Astrocyte of the hippocampus (primary cell): ENCODE data around the gene KLHL5.
A peak's percentile ranks its signal among the peaks of the same experiment; 100 is the strongest.
"Not testable (repeated sequence)": the region's sequence is repeated elsewhere in the genome, so short reads cannot be mapped to it uniquely, and the experiment has no call there.

Experiments used
- DNase-seq: peaks from one replicate; pipeline ENCODE4 v3.0.0; 2011; ENCODE audit warnings: low read depth, low spot score

The KLHL5 gene

GRCh38 chr4:39097290-39097689, 35.3 kb downstream of the KLHL5 start:
- no peak for DNase-seq

DNA sequence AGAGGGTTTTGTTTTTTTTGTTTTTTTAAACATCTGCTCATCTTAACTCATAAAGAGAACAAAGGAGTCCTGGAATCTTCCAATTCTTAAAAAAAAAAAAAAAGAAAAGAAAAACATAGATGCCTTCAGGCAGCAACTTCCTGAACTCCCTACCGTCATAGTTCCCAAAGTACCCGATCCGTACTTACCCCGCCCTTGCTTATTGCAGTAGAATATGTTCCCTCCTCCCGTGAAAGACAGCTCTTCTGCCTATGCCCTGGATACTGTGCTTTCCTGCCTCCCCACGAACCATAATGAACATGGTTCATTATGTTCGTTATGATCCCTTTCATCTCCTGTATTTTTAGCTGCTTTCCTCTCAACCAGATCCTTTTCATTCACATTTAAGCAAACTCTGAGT, 40.3 kb downstream of the KLHL5 start:
- no peak for DNase-seq

GRCh38 chr4:39103291-39103690, 41.3 kb downstream of the KLHL5 start:
- DNase-seq, result no peak

- DNase-seq, result no peak
Observed at GRCh38 chr4:39104255-39104654, 42.2 kb downstream of the KLHL5 start.

DNA sequence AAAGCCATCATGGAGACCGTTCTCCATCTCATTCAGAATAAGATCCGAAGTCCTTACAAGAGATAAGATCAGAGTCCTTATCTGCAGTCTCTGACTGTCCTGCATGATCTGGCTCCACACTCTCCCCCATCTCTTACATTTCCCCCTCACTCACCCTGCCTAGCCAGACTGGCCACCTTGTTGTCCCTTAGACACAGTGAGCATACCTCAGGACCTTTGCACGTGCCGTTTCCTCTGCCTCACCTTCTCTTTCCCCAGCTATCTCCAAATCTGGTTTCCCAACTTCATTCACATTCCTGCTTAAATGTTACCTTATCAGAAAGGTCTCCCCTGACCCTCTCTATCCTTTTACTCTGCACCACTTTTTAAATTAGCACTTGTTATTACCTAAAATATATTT, 44.0 kb downstream of the KLHL5 start:
- DNase-seq, result no peak

DNA sequence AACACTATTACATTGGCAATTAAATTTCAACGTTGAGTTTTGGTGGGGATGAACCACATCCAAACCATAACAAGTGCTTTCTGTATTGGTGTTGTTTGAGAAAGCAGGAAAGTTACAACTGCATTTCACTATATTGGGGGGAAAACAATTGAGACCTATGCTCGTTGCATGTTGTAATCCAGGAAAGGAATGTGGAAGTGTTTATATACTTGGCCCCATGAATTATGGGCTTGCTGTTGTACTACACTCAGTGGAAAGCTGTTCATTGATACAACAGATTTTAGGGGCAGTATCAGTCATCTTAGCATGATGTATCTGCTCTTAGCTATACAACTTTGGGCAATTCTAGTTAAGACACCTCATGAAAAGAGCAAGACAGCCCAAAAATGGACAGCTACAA, 52.4 kb downstream of the KLHL5 start:
- DNase-seq, result no peak

DNA sequence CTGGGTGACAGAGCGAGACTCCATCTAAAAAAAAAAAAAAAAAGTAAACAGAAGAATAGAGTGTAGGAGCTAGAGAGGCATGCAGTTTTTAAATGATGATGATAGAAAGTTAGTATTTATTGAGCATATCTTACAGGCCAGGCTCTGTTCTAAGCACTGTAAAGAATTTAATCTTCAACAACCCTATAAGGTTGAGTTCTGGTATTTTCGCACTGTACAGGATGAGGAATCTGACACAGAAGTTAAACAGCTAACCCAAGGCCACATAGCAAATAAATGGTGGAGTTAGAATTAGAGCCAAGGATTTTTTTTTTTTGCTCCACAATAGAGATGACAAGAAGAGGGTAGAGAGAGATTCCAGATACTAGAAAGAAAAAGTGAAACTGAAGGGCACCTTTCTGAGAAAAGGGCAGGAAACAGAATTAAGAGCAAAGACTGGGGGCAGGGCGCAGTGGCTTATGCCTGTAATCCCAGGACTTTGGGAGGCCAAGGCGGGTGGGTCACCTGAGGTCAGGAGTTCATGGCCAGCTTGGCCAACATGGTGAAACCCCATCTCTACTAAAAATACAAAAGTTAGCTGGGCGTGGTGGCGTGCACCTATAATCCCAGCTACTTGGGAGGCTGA, 56.1 kb downstream of the KLHL5 start:
- no peak for DNase-seq

- no peak for DNase-seq
Observed at GRCh38 chr4:39120418-39120817, 58.4 kb downstream of the KLHL5 start.

DNA sequence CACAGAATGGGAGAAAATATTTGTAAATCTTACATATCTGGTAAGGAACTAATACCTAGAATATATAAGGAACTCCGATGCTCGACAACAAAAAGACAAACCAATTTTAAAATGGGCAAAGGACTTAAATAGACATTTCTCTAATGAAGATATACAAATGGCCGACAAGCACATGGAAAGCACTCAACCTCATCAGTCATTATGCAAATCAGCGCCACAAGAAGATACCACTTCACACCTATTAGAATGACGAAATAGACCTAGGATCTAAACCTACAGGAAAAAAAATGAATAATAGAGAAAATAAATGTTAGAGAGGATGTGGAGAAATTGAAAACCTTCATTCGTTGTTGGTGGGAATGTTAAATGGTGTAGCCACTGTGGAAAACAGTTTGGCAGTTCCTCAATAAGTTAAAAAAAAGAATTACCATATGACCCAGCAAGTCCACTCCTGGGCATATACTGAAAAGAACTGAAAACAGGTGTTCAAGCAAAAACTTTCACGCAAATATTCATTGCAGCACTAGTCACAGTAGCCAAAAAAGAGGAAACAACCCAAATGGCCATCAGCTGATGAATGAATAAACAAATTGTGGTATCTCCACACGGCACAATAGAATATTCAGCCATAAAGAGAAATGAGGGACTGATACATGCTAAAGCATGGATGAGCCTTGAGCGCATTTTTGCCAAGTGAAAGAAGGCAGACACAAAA, 63.0 kb downstream of the KLHL5 start:
- DNase-seq, result no peak

- no peak for DNase-seq
Observed at GRCh38 chr4:39125600-39125985, 63.6 kb downstream of the KLHL5 start.

GRCh38 chr4:39126256-39127095, 64.4 kb downstream of the KLHL5 start:
- no peak for DNase-seq

GRCh38 chr4:39133623-39134022, 71.6 kb downstream of the KLHL5 start:
- DNase-seq, result no peak

GRCh38 chr4:39134683-39135306, 72.8 kb downstream of the KLHL5 start:
- DNase-seq, result no peak

DNA sequence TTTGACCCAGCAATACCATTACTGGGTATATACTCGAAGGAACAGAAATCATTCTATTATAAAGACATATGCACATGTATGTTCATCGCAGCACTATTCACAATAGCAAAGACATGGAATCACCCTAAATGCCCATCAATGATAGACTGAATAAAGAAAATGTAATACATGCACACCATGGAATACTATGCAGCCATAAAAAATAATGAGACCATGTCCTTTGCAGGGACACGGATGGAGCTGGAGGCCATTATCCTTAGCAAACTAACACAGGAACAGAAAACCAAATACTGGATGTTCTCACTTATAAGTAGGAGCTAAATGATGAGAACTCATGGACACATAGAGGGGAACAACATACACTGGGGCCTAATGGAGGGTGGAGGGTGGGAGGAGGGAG, 76.2 kb downstream of the KLHL5 start:
- not testable (repeated sequence) for DNase-seq

DNA sequence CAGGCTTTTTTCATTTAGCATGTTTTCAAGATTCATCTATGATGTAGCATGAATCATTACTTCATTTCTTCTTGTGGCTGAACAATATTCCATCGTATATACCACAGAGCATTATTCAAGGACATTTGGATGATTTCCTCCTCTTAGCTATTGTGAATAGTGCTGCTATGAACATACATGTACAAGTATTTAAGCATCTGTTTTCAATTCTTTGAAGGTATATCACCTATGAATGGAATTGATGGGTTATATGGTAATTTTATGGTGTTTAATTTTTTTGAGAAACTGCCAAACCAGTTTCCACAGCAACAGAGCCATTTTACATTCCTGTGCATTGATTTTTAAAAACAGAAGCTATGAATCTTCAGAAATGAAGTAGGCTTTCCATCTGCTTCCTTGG, 84.2 kb downstream of the KLHL5 start:
- no peak for DNase-seq

DNA sequence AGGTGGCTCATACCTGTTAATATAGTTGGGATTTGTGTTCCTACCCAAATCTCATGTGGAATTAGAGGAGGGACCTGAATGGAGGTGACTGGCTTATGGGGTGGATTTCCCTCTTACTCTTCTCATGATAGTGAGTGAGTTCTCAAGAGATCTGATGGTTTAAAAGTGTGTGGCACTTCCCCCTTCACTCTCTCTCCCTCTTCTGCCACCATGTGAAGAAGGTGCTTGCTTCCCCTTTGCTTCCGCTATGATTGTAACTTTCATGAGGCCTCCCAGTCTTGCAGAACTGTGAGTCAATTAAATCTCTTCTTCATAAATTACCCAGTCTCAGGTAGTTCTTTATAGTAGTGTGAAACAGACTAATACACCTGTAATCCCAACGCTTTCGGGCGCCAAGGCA, 92.0 kb downstream of the KLHL5 start:
- DNase-seq, result no peak

GRCh38 chr4:39157520-39157919, 95.5 kb downstream of the KLHL5 start:
- no peak for DNase-seq

GRCh38 chr4:39166177-39166576, 104.1 kb downstream of the KLHL5 start:
- no peak for DNase-seq

DNA sequence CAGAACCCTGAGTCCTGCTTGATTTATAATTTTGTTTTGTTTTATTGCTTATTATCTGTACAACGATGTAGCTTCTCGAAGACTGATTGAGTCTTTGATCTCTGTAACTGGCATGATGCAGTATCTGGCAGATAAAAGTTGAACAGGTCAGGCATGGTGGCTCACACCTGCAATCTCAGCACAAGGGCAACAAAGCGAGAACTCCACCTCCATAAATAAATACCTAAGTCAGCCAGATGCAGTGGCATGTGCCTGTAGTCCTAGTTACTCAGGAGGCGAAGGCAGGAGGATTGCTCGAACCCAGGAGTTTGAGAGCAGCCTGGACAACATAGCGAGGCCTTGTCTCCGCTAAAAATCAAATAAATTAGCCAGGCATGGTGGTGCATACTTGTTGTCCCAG, 104.6 kb downstream of the KLHL5 start:
- no peak for DNase-seq

- peak; percentile 58 for DNase-seq
Observed at GRCh38 chr4:39169426-39169825, 107.4 kb downstream of the KLHL5 start.

DNA sequence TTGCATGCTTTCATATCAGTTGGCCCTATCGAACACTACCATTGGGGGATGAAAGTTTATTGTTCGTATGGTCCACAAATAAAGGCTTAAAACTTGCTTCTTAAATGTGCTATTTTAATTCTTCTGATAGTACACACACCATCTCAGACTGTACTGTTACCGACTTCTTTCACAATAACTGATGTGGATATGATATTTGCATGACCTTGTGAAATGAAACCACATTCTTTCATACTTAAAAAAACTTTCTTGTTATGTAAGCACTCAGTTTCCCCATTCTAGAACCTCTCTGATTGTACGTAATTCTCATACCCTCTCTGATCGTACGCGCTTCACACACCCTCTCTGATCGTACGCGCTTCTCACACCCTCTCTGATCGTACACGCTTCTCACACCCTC, 108.3 kb downstream of the KLHL5 start:
- no peak for DNase-seq
